Activated naive CD8-positive, alpha-beta T cell treated with anti-CD3 and anti-CD28 coated beads, Interleukin-2, amount 50 U/mL, for 16 hours (primary cell): ENCODE results near the gene RGMA.
"Not testable (repeated sequence)": the region's sequence is repeated elsewhere in the genome, so short reads cannot be mapped to it uniquely, and the experiment has no call there.

Experiments used
- DNase-seq: peaks from one replicate; pipeline ENCODE4 v3.0.0-alpha.2; 2020; ENCODE audit warnings: low read depth, low spot score

RGMA gene

GRCh38 chr15:93048759-93049161 lies 40.3 kb downstream of the RGMA start:
- DNase-seq, result no peak

GRCh38 chr15:93048426-93048721 lies 40.6 kb downstream of the RGMA start:
- DNase-seq, result no peak

GRCh38 chr15:93047621-93048425 lies 41.2 kb downstream of the RGMA start:
- no peak for DNase-seq

GRCh38 chr15:93046721-93047120 lies 42.3 kb downstream of the RGMA start:
- no peak for DNase-seq

- DNase-seq, result no peak
Observed at GRCh38 chr15:93046120-93046519, 42.9 kb downstream of the RGMA start.

GRCh38 chr15:93045191-93045785 lies 43.7 kb downstream of the RGMA start:
- no peak for DNase-seq

- no peak for DNase-seq
Observed at GRCh38 chr15:93044301-93045190, 44.5 kb downstream of the RGMA start.

- no peak for DNase-seq
Observed at GRCh38 chr15:93043621-93044300, 45.2 kb downstream of the RGMA start.

- DNase-seq, result no peak
Observed at GRCh38 chr15:93042691-93043378, 46.2 kb downstream of the RGMA start.

- DNase-seq, result no peak
Observed at GRCh38 chr15:93042211-93042610, 46.8 kb downstream of the RGMA start.

- no peak for DNase-seq
Observed at GRCh38 chr15:93041159-93041547, 47.9 kb downstream of the RGMA start.

- no peak for DNase-seq
Observed at GRCh38 chr15:93040288-93041158, 48.5 kb downstream of the RGMA start.

- DNase-seq, result not testable (repeated sequence)
Observed at GRCh38 chr15:93039562-93040287, 49.3 kb downstream of the RGMA start.

GRCh38 chr15:93037820-93038705 lies 50.9 kb downstream of the RGMA start:
- no peak for DNase-seq

- DNase-seq, result no peak
Observed at GRCh38 chr15:93036951-93037819, 51.8 kb downstream of the RGMA start.

- peak; percentile 6 for DNase-seq
Observed at GRCh38 chr15:93035953-93036810, 52.8 kb downstream of the RGMA start.
